ENCODE results near the gene RNF223. TPM values are rescaled to one million over a fixed set of nuclear protein-coding genes. Genes with fewer than 3 reads are reported as not detected.

RNF223 gene
- total RNA-seq, 1 experiment from 2014 or later = not detected

- DNase-seq (ENCODE audit: low read depth in 1 of 2, low spot score in 2 of 2) = no peak
- H3K27me3 ChIP-seq (replicated peaks) = no peaks in the 10 kb centered on the region
- H3K27ac ChIP-seq = no peak overlapping the region
- no peak overlapping the region for H3K4me3 ChIP-seq
- no peaks in the 10 kb centered on the region for H3K9me3 ChIP-seq (replicated peaks)
- H3K4me1 ChIP-seq (replicated peaks) = no peaks in the 10 kb centered on the region
- H3K36me3 ChIP-seq = peaks cover 58% of the 10 kb centered on the region
Observed at GRCh38 chr1:1049318-1050165, 24.6 kb downstream of the RNF223 start.

- no peak overlapping the region for H3K27ac ChIP-seq
- no peak overlapping the region for H3K4me3 ChIP-seq
- no peaks in the 10 kb centered on the region for H3K4me1 ChIP-seq (replicated peaks)
- no peak for DNase-seq (ENCODE audit: low read depth in 1 of 2, low spot score in 2 of 2)
- H3K9me3 ChIP-seq (replicated peaks) = no peaks in the 10 kb centered on the region
- no peaks in the 10 kb centered on the region for H3K27me3 ChIP-seq (replicated peaks)
- peaks cover 53% of the 10 kb centered on the region for H3K36me3 ChIP-seq
Observed at GRCh38 chr1:1048765-1049164, 25.3 kb downstream of the RNF223 start.

- H3K36me3 ChIP-seq = peaks cover 58% of the 10 kb centered on the region
- no peak for DNase-seq (ENCODE audit: low read depth in 1 of 2, low spot score in 2 of 2)
- H3K27ac ChIP-seq = no peak overlapping the region
- H3K9me3 ChIP-seq (replicated peaks) = no peaks in the 10 kb centered on the region
- no peaks in the 10 kb centered on the region for H3K27me3 ChIP-seq (replicated peaks)
- no peaks in the 10 kb centered on the region for H3K4me1 ChIP-seq (replicated peaks)
- H3K4me3 ChIP-seq = no peak overlapping the region
Observed at GRCh38 chr1:1047963-1048362, 26.1 kb downstream of the RNF223 start.

GRCh38 chr1:1047407-1047806 lies 26.7 kb downstream of the RNF223 start:
- H3K9me3 ChIP-seq (replicated peaks) = no peaks in the 10 kb centered on the region
- H3K27ac ChIP-seq = no peak overlapping the region
- peaks cover 61% of the 10 kb centered on the region for H3K36me3 ChIP-seq
- no peak overlapping the region for H3K4me3 ChIP-seq
- no peak for DNase-seq (ENCODE audit: low read depth in 1 of 2, low spot score in 2 of 2)
- no peaks in the 10 kb centered on the region for H3K27me3 ChIP-seq (replicated peaks)
- no peaks in the 10 kb centered on the region for H3K4me1 ChIP-seq (replicated peaks)

- H3K36me3 ChIP-seq = peaks cover 62% of the 10 kb centered on the region
- H3K27ac ChIP-seq = no peak overlapping the region
- no peak overlapping the region for H3K4me3 ChIP-seq
- H3K4me1 ChIP-seq (replicated peaks) = no peaks in the 10 kb centered on the region
- H3K27me3 ChIP-seq (replicated peaks) = no peaks in the 10 kb centered on the region
- H3K9me3 ChIP-seq (replicated peaks) = no peaks in the 10 kb centered on the region
- DNase-seq (ENCODE audit: low read depth in 1 of 2, low spot score in 2 of 2) = no peak
Observed at GRCh38 chr1:1046767-1047166, 27.3 kb downstream of the RNF223 start.

GRCh38 chr1:1046243-1046642 lies 27.9 kb downstream of the RNF223 start:
- Histone ChIP-seq H3K9me3 (replicated peaks) (no peaks in the 10 kb centered on the region), H3K4me1 (replicated peaks) (no peaks in the 10 kb centered on the region), H3K27ac (no peak overlapping the region), H3K36me3 (peaks cover 59% of the 10 kb centered on the region), H3K4me3 (no peak overlapping the region), H3K27me3 (replicated peaks) (no peaks in the 10 kb centered on the region)
- no peak for DNase-seq (ENCODE audit: low read depth in 1 of 2, low spot score in 2 of 2)

- H3K9me3 ChIP-seq (replicated peaks) = no peaks in the 10 kb centered on the region
- H3K4me1 ChIP-seq (replicated peaks) = peaks cover 5% of the 10 kb centered on the region
- no peak overlapping the region for H3K27ac ChIP-seq
- no peaks in the 10 kb centered on the region for H3K27me3 ChIP-seq (replicated peaks)
- DNase-seq (ENCODE audit: low read depth in 1 of 2, low spot score in 2 of 2) = no peak
- H3K4me3 ChIP-seq = no peak overlapping the region
- peaks cover 58% of the 10 kb centered on the region for H3K36me3 ChIP-seq
Observed at GRCh38 chr1:1045129-1045528, 29.0 kb downstream of the RNF223 start.

- no peak for DNase-seq (ENCODE audit: low read depth in 1 of 2, low spot score in 2 of 2)
Observed at GRCh38 chr1:1044455-1045078, 29.5 kb downstream of the RNF223 start.

GRCh38 chr1:1043921-1044320 lies 30.2 kb downstream of the RNF223 start:
- Histone ChIP-seq H3K4me3 (no peak overlapping the region), H3K27ac (no peak overlapping the region), H3K9me3 (replicated peaks) (no peaks in the 10 kb centered on the region), H3K4me1 (replicated peaks) (peaks cover 9% of the 10 kb centered on the region), H3K27me3 (replicated peaks) (no peaks in the 10 kb centered on the region), H3K36me3 (peaks cover 52% of the 10 kb centered on the region)
- DNase-seq (ENCODE audit: low read depth in 1 of 2, low spot score in 2 of 2) = no peak

More at GRCh38 chr1:1044455-1045078, 29.5 kb downstream of the RNF223 start:
- peaks cover 56% of the 10 kb centered on the region for H3K36me3 ChIP-seq
- no peak overlapping the region for H3K27ac ChIP-seq
- peaks cover 9% of the 10 kb centered on the region for H3K4me1 ChIP-seq (replicated peaks)
- H3K4me3 ChIP-seq = no peak overlapping the region
- H3K27me3 ChIP-seq (replicated peaks) = no peaks in the 10 kb centered on the region
- no peaks in the 10 kb centered on the region for H3K9me3 ChIP-seq (replicated peaks)

- peaks cover 54% of the 10 kb centered on the region for H3K36me3 ChIP-seq
- no peak overlapping the region for H3K4me3 ChIP-seq
- DNase-seq (ENCODE audit: low read depth in 1 of 2, low spot score in 2 of 2) = no peak
- no peak overlapping the region for H3K27ac ChIP-seq
- H3K27me3 ChIP-seq (replicated peaks) = no peaks in the 10 kb centered on the region
- H3K9me3 ChIP-seq (replicated peaks) = no peaks in the 10 kb centered on the region
- peaks cover 9% of the 10 kb centered on the region for H3K4me1 ChIP-seq (replicated peaks)
Observed at GRCh38 chr1:1043411-1043810, 30.7 kb downstream of the RNF223 start.

- peaks cover 57% of the 10 kb centered on the region for H3K36me3 ChIP-seq
Observed at GRCh38 chr1:1042835-1043234, 31.3 kb downstream of the RNF223 start.

GRCh38 chr1:1041873-1042272 lies 32.2 kb downstream of the RNF223 start:
- H3K27ac ChIP-seq = no peak overlapping the region
- H3K27me3 ChIP-seq (replicated peaks) = no peaks in the 10 kb centered on the region
- no peak overlapping the region for H3K4me3 ChIP-seq
- H3K9me3 ChIP-seq (replicated peaks) = no peaks in the 10 kb centered on the region
- H3K4me1 ChIP-seq (replicated peaks) = peaks cover 9% of the 10 kb centered on the region
- no peak for DNase-seq (ENCODE audit: low read depth in 1 of 2, low spot score in 2 of 2)
- peaks cover 48% of the 10 kb centered on the region for H3K36me3 ChIP-seq

More at GRCh38 chr1:1042835-1043234, 31.3 kb downstream of the RNF223 start:
- no peak for DNase-seq (ENCODE audit: low read depth in 1 of 2, low spot score in 2 of 2)
- Histone ChIP-seq H3K27me3 (replicated peaks) (no peaks in the 10 kb centered on the region), H3K4me3 (no peak overlapping the region), H3K9me3 (replicated peaks) (no peaks in the 10 kb centered on the region), H3K27ac (no peak overlapping the region), H3K4me1 (replicated peaks) (peaks cover 9% of the 10 kb centered on the region)

- Histone ChIP-seq H3K27me3 (replicated peaks) (no peaks in the 10 kb centered on the region), H3K4me1 (replicated peaks) (peaks cover 9% of the 10 kb centered on the region), H3K27ac (no peak overlapping the region), H3K4me3 (no peak overlapping the region), H3K9me3 (replicated peaks) (no peaks in the 10 kb centered on the region), H3K36me3 (peaks cover 45% of the 10 kb centered on the region)
- no peak for DNase-seq (ENCODE audit: low read depth in 1 of 2, low spot score in 2 of 2)
Observed at GRCh38 chr1:1041092-1041523, 33.0 kb downstream of the RNF223 start.

All from SJSA1 (cell line).